IPS DF 6.9 (cell line): Measurements from ENCODE around the gene KIAA1217.

Experiments
- DNase-seq: peaks from one replicate; pipeline ENCODE4 v3.0.0-alpha.2; 2013; ENCODE audit warnings: low read depth, low spot score
- H3K27ac ChIP-seq: one replicate; pipeline ENCODE4 v1.5.1; 2013; ENCODE audit warnings: low read length, control low read depth
- H3K27me3 ChIP-seq: 2 replicates; pipeline ENCODE4 v1.6.1; 2013; ENCODE audit warnings: mild to moderate bottlenecking, low read length; ENCODE audit not compliant: control insufficient read depth, insufficient read depth
- H3K36me3 ChIP-seq: 2 replicates; pipeline ENCODE4 v1.6.1; 2013; ENCODE audit warnings: low read length; ENCODE audit not compliant: control insufficient read depth, insufficient read depth
- H3K4me1 ChIP-seq: 2 replicates; pipeline ENCODE4 v1.6.1; 2013; ENCODE audit warnings: low read length; ENCODE audit not compliant: control insufficient read depth, insufficient read depth
- H3K4me3 ChIP-seq: 2 replicates; pipeline ENCODE4 v1.5.1; 2013; ENCODE audit warnings: mild to moderate bottlenecking, low read length
- H3K9me3 ChIP-seq: 2 replicates; pipeline ENCODE4 v1.6.1; 2013; ENCODE audit warnings: low read length, inconsistent platforms; ENCODE audit not compliant: control insufficient read depth, insufficient read depth
- WGBS: extraction: QIAGEN DNeasy Blood & Tissue Kit; methylation state at CpG from one replicate; pipeline ENCODE4 v1.1.7; 2013; ENCODE audit warnings: mixed read lengths, missing lambda C conversion rate; ENCODE audit not compliant: insufficient read length, insufficient coverage; 5-methylcytosine and 5-hydroxymethylcytosine counted together

The KIAA1217 gene

GRCh38 chr10:24503461-24504320 is 294.8 kb downstream of the KIAA1217 start:
- H3K27me3 ChIP-seq = no peaks in the 10 kb centered on the region
- H3K4me3 ChIP-seq = no peak overlapping the region
- H3K27ac ChIP-seq = no peak overlapping the region
- H3K36me3 ChIP-seq = no peaks in the 10 kb centered on the region
- no peaks in the 10 kb centered on the region for H3K9me3 ChIP-seq
- H3K4me1 ChIP-seq = no peaks in the 10 kb centered on the region
- no CpG with 5 or more reads among the region's 12 CpGs for WGBS
- DNase-seq = peak; percentile 63

GRCh38 chr10:24505759-24506158 is 296.8 kb downstream of the KIAA1217 start:
- H3K9me3 ChIP-seq = no peaks in the 10 kb centered on the region
- WGBS = no CpG with 5 or more reads among the region's 7 CpGs
- no peaks in the 10 kb centered on the region for H3K27me3 ChIP-seq
- H3K4me3 ChIP-seq = no peak overlapping the region
- H3K36me3 ChIP-seq = no peaks in the 10 kb centered on the region
- DNase-seq = no peak
- H3K4me1 ChIP-seq = no peaks in the 10 kb centered on the region
- H3K27ac ChIP-seq = no peak overlapping the region

GRCh38 chr10:24513155-24513554 is 304.2 kb downstream of the KIAA1217 start:
- Histone ChIP-seq H3K9me3 (no peaks in the 10 kb centered on the region), H3K4me1 (no peaks in the 10 kb centered on the region), H3K27ac (no peak overlapping the region), H3K36me3 (no peaks in the 10 kb centered on the region), H3K4me3 (no peak overlapping the region), H3K27me3 (no peaks in the 10 kb centered on the region)
- WGBS = no CpG with 5 or more reads among the region's 9 CpGs
- no peak for DNase-seq

GRCh38 chr10:24515481-24515880 is 306.5 kb downstream of the KIAA1217 start:
- Histone ChIP-seq H3K36me3 (no peaks in the 10 kb centered on the region), H3K27ac (no peak overlapping the region), H3K27me3 (no peaks in the 10 kb centered on the region), H3K9me3 (no peaks in the 10 kb centered on the region), H3K4me3 (no peak overlapping the region), H3K4me1 (peaks cover 1% of the 10 kb centered on the region; the same call in 1 of the 2 replicates)
- DNase-seq = no peak
- no CpG with 5 or more reads among the region's 2 CpGs for WGBS

- H3K9me3 ChIP-seq = no peaks in the 10 kb centered on the region
- no peaks in the 10 kb centered on the region for H3K27me3 ChIP-seq
- no CpG with 5 or more reads among the region's 7 CpGs for WGBS
- H3K27ac ChIP-seq = no peak overlapping the region
- H3K36me3 ChIP-seq = no peaks in the 10 kb centered on the region
- H3K4me1 ChIP-seq = peaks cover 1% of the 10 kb centered on the region; the same call in 1 of the 2 replicates
- no peak overlapping the region for H3K4me3 ChIP-seq
- no peak for DNase-seq
Measured at GRCh38 chr10:24518411-24518810, 309.5 kb downstream of the KIAA1217 start.

GRCh38 chr10:24518981-24519597 is 310.2 kb downstream of the KIAA1217 start:
- no peaks in the 10 kb centered on the region for H3K27me3 ChIP-seq
- H3K36me3 ChIP-seq = no peaks in the 10 kb centered on the region
- no peak overlapping the region for H3K27ac ChIP-seq
- no CpG with 5 or more reads among the region's 15 CpGs for WGBS
- peak; percentile 71 for DNase-seq
- peaks cover 1% of the 10 kb centered on the region; the same call in 1 of the 2 replicates for H3K4me1 ChIP-seq
- H3K4me3 ChIP-seq = no peak overlapping the region
- H3K9me3 ChIP-seq = no peaks in the 10 kb centered on the region

GRCh38 chr10:24519950-24520349 is 311.0 kb downstream of the KIAA1217 start:
- no peaks in the 10 kb centered on the region for H3K27me3 ChIP-seq
- no peaks in the 10 kb centered on the region for H3K9me3 ChIP-seq
- peaks cover 1% of the 10 kb centered on the region; the same call in 1 of the 2 replicates for H3K4me1 ChIP-seq
- H3K27ac ChIP-seq = no peak overlapping the region
- DNase-seq = no peak
- WGBS = no CpG with 5 or more reads among the region's 14 CpGs
- no peak overlapping the region for H3K4me3 ChIP-seq
- no peaks in the 10 kb centered on the region for H3K36me3 ChIP-seq

- Histone ChIP-seq H3K36me3 (no peaks in the 10 kb centered on the region; the same call in 1 of the 2 replicates), H3K4me3 (no peak overlapping the region)
- WGBS = no CpG with 5 or more reads among the region's 17 CpGs
Measured at GRCh38 chr10:24524314-24524713, 315.4 kb downstream of the KIAA1217 start.

GRCh38 chr10:24526085-24526649 is 317.2 kb downstream of the KIAA1217 start:
- no CpG with 5 or more reads among the region's 13 CpGs for WGBS
- DNase-seq = no peak
- Histone ChIP-seq H3K36me3 (no peaks in the 10 kb centered on the region; the same call in 1 of the 2 replicates), H3K27me3 (no peaks in the 10 kb centered on the region), H3K27ac (no peak overlapping the region), H3K4me3 (no peak overlapping the region), H3K9me3 (no peaks in the 10 kb centered on the region), H3K4me1 (no peaks in the 10 kb centered on the region)

More at GRCh38 chr10:24524314-24524713, 315.4 kb downstream of the KIAA1217 start:
- Histone ChIP-seq H3K4me1 (peaks cover 1% of the 10 kb centered on the region; the same call in 1 of the 2 replicates), H3K27ac (no peak overlapping the region), H3K9me3 (no peaks in the 10 kb centered on the region), H3K27me3 (no peaks in the 10 kb centered on the region)
- DNase-seq = no peak

GRCh38 chr10:24528946-24529345 is 320.0 kb downstream of the KIAA1217 start:
- no CpG with 5 or more reads among the region's 6 CpGs for WGBS

More at GRCh38 chr10:24528946-24529345, 320.0 kb downstream of the KIAA1217 start:
- no peaks in the 10 kb centered on the region for H3K4me1 ChIP-seq
- H3K4me3 ChIP-seq = no peak overlapping the region
- no peaks in the 10 kb centered on the region; the same call in 1 of the 2 replicates for H3K36me3 ChIP-seq
- no peak overlapping the region for H3K27ac ChIP-seq
- DNase-seq = no peak
- H3K27me3 ChIP-seq = no peaks in the 10 kb centered on the region
- no peaks in the 10 kb centered on the region for H3K9me3 ChIP-seq
